HG03575 (cell line): ENCODE results near the gene PTPN22.

ENCODE experiments used
- ATAC-seq: cut with Tn5 transposase; IDR thresholded peaks from one replicate; pipeline ENCODE4 v1.9.1; 2021; ENCODE audit not compliant: unreplicated experiment, insufficient number of reproducible peaks, low FRiP score; ENCODE audit errors: extremely low read depth

The PTPN22 gene

GRCh38 chr1:113779542-113779941, 92.0 kb downstream of the PTPN22 start:
- no peak for ATAC-seq

- ATAC-seq = no peak
Observed at GRCh38 chr1:113777561-113777960, 94.0 kb downstream of the PTPN22 start.

DNA sequence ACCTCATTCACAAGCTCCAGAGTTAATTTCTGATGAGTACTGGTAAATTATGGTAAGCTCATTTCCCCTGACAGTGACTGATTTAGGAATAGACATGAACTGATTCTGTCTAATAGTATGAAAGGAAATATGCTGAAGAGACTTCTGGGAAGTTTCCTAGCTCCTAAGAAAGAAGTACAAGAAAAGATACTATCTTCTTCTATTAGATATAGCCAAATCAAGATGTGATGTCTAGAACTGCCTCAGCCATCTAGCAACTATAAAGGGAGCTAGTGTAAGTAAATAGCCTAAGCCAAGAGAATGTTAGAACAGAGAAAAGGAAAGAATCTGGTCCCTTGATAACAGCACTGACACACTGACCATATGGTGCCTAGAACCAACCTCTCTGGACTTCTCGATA, 101.5 kb downstream of the PTPN22 start:
- no peak for ATAC-seq

DNA sequence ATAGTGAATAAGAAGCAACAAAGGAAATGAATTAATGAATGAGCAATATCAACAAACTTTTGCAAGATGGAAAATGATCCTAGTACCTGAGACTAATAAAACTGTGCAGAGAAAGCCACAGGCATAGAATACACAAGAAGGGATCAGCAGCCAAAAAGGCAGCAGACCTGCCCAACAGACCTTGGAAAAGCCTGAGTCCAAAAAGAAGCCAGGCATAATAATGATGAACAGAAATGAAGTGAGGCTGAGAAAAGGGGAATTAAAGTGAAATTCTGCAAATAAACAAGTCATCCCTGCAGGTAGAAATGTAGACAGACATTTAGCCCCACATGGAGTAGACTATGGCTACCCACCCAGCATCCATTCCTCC, 101.9 kb downstream of the PTPN22 start:
- ATAC-seq = no peak

DNA sequence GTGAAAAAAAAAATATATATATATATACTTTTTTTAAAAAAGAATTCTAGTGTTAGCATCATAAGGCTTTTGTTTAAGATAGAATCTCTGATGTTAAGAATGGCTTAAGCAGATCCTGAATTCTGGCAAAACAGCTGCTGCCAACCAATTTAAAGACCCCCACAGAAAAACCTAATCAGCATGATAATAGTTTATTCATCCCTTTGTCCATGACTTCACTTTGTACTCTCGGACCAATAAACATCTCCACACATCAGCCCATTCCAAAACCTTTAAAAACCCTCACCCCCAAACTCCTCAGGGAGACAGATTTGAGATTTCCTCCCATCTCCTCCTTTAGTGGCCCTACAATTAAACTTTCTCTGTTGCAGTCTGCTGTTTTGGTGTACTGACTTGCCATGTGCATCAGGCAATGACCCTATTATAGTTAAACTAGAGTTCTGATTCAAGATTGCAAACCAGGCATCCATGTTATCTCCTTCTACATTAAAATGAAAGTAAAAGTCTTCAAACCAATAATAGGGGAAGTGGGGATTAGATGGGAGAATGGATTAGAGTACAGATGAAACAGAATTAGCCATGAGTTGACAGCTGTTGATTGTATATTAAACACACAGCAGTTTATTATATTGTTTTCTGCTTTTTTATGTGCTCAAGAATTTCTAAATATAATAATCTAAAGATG, 102.5 kb downstream of the PTPN22 start:
- no peak for ATAC-seq

GRCh38 chr1:113765306-113766230, 105.9 kb downstream of the PTPN22 start:
- no peak for ATAC-seq
